ENCODE data around the gene AAK1. TPM values are rescaled to one million over a fixed set of nuclear protein-coding genes. Genes with fewer than 3 reads are reported as not detected.
"Not testable (repeated sequence)": the region's sequence is repeated elsewhere in the genome, so short reads cannot be mapped to it uniquely, and the experiment has no call there.

AAK1 gene
- polyA plus RNA-seq, 1 of the 3 experiments (the other 2 are of a cell fraction) = 13.4 TPM

DNA sequence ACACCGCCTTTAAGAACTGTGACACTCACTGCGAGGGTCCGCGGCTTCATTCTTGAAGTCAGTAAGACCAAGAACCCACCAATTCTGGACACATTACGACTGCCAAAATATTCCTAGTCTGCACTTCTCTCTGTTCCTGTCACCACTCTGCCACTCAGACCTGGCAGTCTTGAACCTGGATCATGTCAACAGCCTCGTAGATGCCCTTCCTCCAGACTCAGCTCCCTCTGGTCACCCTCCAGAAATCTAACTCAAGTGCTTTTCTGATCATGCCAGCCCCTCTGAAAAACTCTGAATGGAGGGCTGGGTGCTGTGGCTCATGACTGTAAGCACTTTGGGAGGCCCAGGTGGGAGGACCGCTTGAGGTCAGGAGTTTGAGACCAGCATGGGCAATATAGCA, 20.3 kb downstream of the AAK1 start (continued):
- no peak for TF ChIP-seq RFX5 (IDR thresholded peaks at IDR 0.05; ENCODE audit: low read length)
- no peak for TF ChIP-seq TEAD4 (IDR thresholded peaks at IDR 0.05; ENCODE audit: borderline replicate concordance, insufficient read depth)
- TF ChIP-seq JUND (IDR thresholded peaks at IDR 0.05) = no peak
- TF ChIP-seq, protein P1, sequence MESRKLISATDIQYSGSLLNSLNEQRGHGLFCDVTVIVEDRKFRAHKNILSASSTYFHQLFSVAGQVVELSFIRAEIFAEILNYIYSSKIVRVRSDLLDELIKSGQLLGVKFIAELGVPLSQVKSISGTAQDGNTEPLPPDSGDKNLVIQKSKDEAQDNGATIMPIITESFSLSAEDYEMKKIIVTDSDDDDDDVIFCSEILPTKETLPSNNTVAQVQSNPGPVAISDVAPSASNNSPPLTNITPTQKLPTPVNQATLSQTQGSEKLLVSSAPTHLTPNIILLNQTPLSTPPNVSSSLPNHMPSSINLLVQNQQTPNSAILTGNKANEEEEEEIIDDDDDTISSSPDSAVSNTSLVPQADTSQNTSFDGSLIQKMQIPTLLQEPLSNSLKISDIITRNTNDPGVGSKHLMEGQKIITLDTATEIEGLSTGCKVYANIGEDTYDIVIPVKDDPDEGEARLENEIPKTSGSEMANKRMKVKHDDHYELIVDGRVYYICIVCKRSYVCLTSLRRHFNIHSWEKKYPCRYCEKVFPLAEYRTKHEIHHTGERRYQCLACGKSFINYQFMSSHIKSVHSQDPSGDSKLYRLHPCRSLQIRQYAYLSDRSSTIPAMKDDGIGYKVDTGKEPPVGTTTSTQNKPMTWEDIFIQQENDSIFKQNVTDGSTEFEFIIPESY (IDR thresholded peaks at IDR 0.05; ENCODE audit: borderline replicate concordance, low read depth) = no peak
- TF ChIP-seq, protein P2, sequence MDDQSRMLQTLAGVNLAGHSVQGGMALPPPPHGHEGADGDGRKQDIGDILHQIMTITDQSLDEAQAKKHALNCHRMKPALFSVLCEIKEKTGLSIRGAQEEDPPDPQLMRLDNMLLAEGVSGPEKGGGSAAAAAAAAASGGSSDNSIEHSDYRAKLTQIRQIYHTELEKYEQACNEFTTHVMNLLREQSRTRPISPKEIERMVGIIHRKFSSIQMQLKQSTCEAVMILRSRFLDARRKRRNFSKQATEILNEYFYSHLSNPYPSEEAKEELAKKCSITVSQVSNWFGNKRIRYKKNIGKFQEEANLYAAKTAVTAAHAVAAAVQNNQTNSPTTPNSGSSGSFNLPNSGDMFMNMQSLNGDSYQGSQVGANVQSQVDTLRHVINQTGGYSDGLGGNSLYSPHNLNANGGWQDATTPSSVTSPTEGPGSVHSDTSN (IDR thresholded peaks at IDR 0.05) = no peak
- no peak for TF ChIP-seq FOXM1 (IDR thresholded peaks at IDR 0.05; ENCODE audit: low read depth)

DNA sequence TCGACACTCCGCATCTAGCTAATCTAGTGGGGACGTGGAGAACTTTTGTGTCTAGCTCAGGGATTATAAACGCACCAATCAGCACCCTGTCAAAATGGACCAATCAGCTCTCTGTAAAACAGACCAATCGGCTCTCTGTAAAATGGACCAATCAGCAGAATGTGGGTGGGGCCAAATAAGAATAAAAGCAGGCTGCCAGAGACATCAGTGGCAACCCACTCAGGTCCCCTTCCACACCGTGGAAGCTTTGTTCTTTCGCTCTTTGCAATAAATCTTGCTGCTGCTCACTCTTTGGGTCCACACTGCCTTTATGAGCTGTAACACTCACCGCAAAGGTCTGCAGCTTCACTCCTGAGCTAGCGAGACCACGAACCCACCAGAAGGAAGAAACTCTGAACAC, 20.7 kb downstream of the AAK1 start:
- not testable (repeated sequence) for DNase-seq; H3K36me3 ChIP-seq (replicated peaks in 1 of 2; ENCODE audit: control insufficient read depth in 1 of 2, insufficient read depth in 2 of 2, low read length in 1 of 2); H3K9me3 ChIP-seq; H3K27me3 ChIP-seq (ENCODE audit: insufficient read depth); H2AFZ ChIP-seq (ENCODE audit: low read depth); H3K9me2 ChIP-seq; H3K4me3 ChIP-seq (ENCODE audit: low read depth in 2 of 2, low read length in 1 of 2); H3K4me1 ChIP-seq (ENCODE audit: control insufficient read depth in 1 of 2, insufficient read depth in 2 of 2, low read depth in 1 of 2, low read length in 1 of 2); H3F3A ChIP-seq (replicated peaks; ENCODE audit: insufficient read depth); H3K27ac ChIP-seq (ENCODE audit: low read depth in 2 of 2, low read length in 1 of 2); H3K4me2 ChIP-seq; H3K9ac ChIP-seq
- ChIA-PET CTCF (interaction anchor here (1.2 kb wide), 1 partner anchor 11 kb away, joined by 4 read pairs; no protein-coding TSS in a partner anchor), POLR2A (interaction anchor here (0.6 kb wide), 1 partner anchor 116 kb away, joined by 3 read pairs; no protein-coding TSS in a partner anchor)
- peaks cover 91% of the 10 kb centered on the region for H4K20me1 ChIP-seq (ENCODE audit: insufficient read depth)
- peaks cover 98% of the 10 kb centered on the region for H3K79me2 ChIP-seq (ENCODE audit: insufficient read depth)
- WGBS (ENCODE audit: low lambda C conversion rate) = 98% methylated on average over 10 of the region's 10 CpGs

- H3K4me3 ChIP-seq (ENCODE audit: low read depth in 2 of 2, low read length in 1 of 2); H3K9ac ChIP-seq; POLR2A ChIA-PET; H3F3A ChIP-seq (replicated peaks; ENCODE audit: insufficient read depth); DNase-seq; H3K9me3 ChIP-seq; H3K4me1 ChIP-seq (ENCODE audit: control insufficient read depth in 1 of 2, insufficient read depth in 2 of 2, low read depth in 1 of 2, low read length in 1 of 2); H3K36me3 ChIP-seq (replicated peaks in 1 of 2; ENCODE audit: control insufficient read depth in 1 of 2, insufficient read depth in 2 of 2, low read length in 1 of 2); H3K9me2 ChIP-seq; H3K4me2 ChIP-seq; H2AFZ ChIP-seq (ENCODE audit: low read depth); H3K27me3 ChIP-seq (ENCODE audit: insufficient read depth); H3K27ac ChIP-seq (ENCODE audit: low read depth in 2 of 2, low read length in 1 of 2): not testable (repeated sequence)
- CTCF ChIA-PET = interaction anchor here (1.2 kb wide), 1 partner anchor 12 kb away, joined by 4 read pairs; no protein-coding TSS in a partner anchor
- 87% methylated on average over 3 of the region's 29 CpGs for WGBS (ENCODE audit: low lambda C conversion rate)
- peaks cover 91% of the 10 kb centered on the region for H4K20me1 ChIP-seq (ENCODE audit: insufficient read depth)
- H3K79me2 ChIP-seq (ENCODE audit: insufficient read depth) = peaks cover 98% of the 10 kb centered on the region
These were observed 21.5 kb downstream of the AAK1 start for GRCh38 chr2:69622017-69622540.
